ENCODE results near the gene MT1A.

The MT1A gene

DNA sequence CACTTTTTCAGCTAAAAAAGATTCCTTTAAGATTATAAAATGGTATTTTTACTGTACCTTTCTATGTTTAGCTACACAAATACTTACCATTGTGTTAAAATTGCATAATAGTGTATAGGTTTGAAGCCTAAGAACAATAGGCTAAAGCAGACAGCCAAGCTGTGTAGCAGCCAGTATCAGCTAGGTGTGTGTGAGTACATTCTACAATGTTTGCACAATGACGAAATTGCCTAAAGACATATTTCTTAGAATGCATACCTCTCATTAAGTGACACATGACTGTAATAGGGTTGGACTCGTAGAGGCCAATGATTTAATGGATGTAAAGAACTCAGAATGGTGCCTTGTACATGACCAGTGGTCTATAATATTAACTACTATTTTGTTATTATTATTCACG lies 11.4 kb downstream of the MT1A start:
- Histone ChIP-seq H3K27me3 (ENCODE audit: insufficient read depth, poor library complexity, severe bottlenecking) (peaks cover 58% of the 10 kb centered on the region), H3K27ac (replicated peaks) (no peak overlapping the region), H3K4me3 (replicated peaks; ENCODE audit: insufficient read depth, low read length) (no peak overlapping the region)
- no peak for DNase-seq (ENCODE audit: low read depth in 1 of 2, low spot score in 1 of 2)
- TF ChIP-seq, protein P1, sequence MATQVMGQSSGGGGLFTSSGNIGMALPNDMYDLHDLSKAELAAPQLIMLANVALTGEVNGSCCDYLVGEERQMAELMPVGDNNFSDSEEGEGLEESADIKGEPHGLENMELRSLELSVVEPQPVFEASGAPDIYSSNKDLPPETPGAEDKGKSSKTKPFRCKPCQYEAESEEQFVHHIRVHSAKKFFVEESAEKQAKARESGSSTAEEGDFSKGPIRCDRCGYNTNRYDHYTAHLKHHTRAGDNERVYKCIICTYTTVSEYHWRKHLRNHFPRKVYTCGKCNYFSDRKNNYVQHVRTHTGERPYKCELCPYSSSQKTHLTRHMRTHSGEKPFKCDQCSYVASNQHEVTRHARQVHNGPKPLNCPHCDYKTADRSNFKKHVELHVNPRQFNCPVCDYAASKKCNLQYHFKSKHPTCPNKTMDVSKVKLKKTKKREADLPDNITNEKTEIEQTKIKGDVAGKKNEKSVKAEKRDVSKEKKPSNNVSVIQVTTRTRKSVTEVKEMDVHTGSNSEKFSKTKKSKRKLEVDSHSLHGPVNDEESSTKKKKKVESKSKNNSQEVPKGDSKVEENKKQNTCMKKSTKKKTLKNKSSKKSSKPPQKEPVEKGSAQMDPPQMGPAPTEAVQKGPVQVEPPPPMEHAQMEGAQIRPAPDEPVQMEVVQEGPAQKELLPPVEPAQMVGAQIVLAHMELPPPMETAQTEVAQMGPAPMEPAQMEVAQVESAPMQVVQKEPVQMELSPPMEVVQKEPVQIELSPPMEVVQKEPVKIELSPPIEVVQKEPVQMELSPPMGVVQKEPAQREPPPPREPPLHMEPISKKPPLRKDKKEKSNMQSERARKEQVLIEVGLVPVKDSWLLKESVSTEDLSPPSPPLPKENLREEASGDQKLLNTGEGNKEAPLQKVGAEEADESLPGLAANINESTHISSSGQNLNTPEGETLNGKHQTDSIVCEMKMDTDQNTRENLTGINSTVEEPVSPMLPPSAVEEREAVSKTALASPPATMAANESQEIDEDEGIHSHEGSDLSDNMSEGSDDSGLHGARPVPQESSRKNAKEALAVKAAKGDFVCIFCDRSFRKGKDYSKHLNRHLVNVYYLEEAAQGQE (IDR thresholded peaks at IDR 0.05; ENCODE audit: insufficient replicate concordance, low read depth), result no peak
- TF ChIP-seq, protein P2, sequence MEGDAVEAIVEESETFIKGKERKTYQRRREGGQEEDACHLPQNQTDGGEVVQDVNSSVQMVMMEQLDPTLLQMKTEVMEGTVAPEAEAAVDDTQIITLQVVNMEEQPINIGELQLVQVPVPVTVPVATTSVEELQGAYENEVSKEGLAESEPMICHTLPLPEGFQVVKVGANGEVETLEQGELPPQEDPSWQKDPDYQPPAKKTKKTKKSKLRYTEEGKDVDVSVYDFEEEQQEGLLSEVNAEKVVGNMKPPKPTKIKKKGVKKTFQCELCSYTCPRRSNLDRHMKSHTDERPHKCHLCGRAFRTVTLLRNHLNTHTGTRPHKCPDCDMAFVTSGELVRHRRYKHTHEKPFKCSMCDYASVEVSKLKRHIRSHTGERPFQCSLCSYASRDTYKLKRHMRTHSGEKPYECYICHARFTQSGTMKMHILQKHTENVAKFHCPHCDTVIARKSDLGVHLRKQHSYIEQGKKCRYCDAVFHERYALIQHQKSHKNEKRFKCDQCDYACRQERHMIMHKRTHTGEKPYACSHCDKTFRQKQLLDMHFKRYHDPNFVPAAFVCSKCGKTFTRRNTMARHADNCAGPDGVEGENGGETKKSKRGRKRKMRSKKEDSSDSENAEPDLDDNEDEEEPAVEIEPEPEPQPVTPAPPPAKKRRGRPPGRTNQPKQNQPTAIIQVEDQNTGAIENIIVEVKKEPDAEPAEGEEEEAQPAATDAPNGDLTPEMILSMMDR (IDR thresholded peaks at IDR 0.05; ENCODE audit: insufficient read depth, low read length), result no peak
- no peak for TF ChIP-seq GABPA (IDR thresholded peaks at IDR 0.05; ENCODE audit: low read depth)
- TF ChIP-seq POLR2AphosphoS5 (IDR thresholded peaks at IDR 0.05; ENCODE audit: low read depth), result no peak
- TF ChIP-seq SPI1 (IDR thresholded peaks at IDR 0.05; ENCODE audit: borderline replicate concordance, low read depth), result no peak

- Histone ChIP-seq H3K4me3 (replicated peaks; ENCODE audit: insufficient read depth, low read length) (no peak within 1 kb of the TSS), H3K27ac (replicated peaks) (no peak within 1 kb of the TSS), H3K27me3 (ENCODE audit: insufficient read depth, poor library complexity, severe bottlenecking) (peaks cover 46% of the 10 kb centered on the region)
- TF ChIP-seq GABPA (IDR thresholded peaks at IDR 0.05; ENCODE audit: low read depth) (no peak), POLR2AphosphoS5 (IDR thresholded peaks at IDR 0.05; ENCODE audit: low read depth) (no peak), SPI1 (IDR thresholded peaks at IDR 0.05; ENCODE audit: borderline replicate concordance, low read depth) (no peak)
- TF ChIP-seq, protein P1 (IDR thresholded peaks at IDR 0.05; ENCODE audit: insufficient replicate concordance, low read depth), result no peak
- TF ChIP-seq, protein P2 (IDR thresholded peaks at IDR 0.05; ENCODE audit: insufficient read depth, low read length), result no peak
- no peak for DNase-seq (ENCODE audit: low read depth in 1 of 2, low spot score in 1 of 2)
These were observed 13.1 kb downstream of the MT1A start, which contains the start of gene MT1B for GRCh38 chr16:56651586-56651985. Gene MT1B, plus strand, starts transcription at chr16:56651886. Its CDS starts 68 bp downstream, at chr16:56651954.

- H3K27ac ChIP-seq (replicated peaks), result no peak overlapping the region
- TF ChIP-seq, protein P1 (IDR thresholded peaks at IDR 0.05; ENCODE audit: insufficient replicate concordance, low read depth), result no peak
- no peak for TF ChIP-seq SPI1 (IDR thresholded peaks at IDR 0.05; ENCODE audit: borderline replicate concordance, low read depth)
- TF ChIP-seq, protein P2 (IDR thresholded peaks at IDR 0.05; ENCODE audit: insufficient read depth, low read length), result no peak
- no peak for TF ChIP-seq POLR2AphosphoS5 (IDR thresholded peaks at IDR 0.05; ENCODE audit: low read depth)
- no peak for TF ChIP-seq GABPA (IDR thresholded peaks at IDR 0.05; ENCODE audit: low read depth)
These were observed 14.1 kb downstream of the MT1A start for GRCh38 chr16:56652600-56652999.

More at GRCh38 chr16:56652600-56652999, 14.1 kb downstream of the MT1A start:
- DNase-seq (ENCODE audit: low read depth in 1 of 2, low spot score in 1 of 2), result no peak
- peaks cover 38% of the 10 kb centered on the region for H3K27me3 ChIP-seq (ENCODE audit: insufficient read depth, poor library complexity, severe bottlenecking)
- H3K4me3 ChIP-seq (replicated peaks; ENCODE audit: insufficient read depth, low read length), result no peak overlapping the region
